ENCODE results near the gene ACAA1. TPM values are rescaled to one million over a fixed set of nuclear protein-coding genes. Genes with fewer than 3 reads are reported as not detected.

Gene ACAA1
- total and polyA plus RNA-seq, 4 donors = 220 to 410 (median 340) TPM

DNA sequence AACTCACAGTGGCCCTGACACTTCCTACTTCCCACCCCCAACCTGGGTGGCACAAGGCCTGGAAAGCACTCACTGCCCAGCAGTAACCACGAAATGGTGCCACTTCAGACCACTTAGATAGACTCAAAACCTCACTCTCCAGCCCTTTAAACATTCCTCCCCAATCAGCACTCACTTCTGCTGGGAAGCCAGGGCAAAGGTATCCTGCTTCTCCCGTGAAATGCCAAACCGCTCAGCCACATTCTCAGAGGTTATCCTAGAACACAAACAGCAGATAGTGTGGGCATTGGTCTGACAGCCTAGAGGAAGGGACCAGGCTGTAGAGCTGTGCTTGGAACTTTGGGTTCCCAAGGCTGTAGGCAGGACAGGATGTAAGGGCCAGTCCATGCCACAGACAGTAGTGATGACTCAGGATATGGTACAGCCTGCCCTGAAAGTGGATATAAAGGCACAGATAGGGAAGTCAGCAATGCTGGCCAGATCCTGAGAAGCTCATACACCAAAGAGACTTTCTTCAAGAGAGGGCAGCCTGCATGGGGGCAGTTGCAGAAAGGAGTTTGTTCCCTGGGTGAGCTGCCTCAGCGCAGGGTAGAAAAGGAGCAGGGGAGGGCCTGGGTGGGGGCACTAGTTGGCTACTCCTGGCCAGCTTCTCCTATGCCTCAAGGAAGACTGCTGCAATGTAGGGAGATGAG, 9.2 kb downstream of the ACAA1 start:
- DNase-seq (ENCODE audit: low spot score) = peak; percentile 26
- H3K9ac ChIP-seq (ENCODE audit: low read depth in 1 of 2, low read length in 2 of 2) = no peak overlapping the region
- WGBS = 64% methylated on average over 4 of the region's 4 CpGs
- H3K4me1 ChIP-seq (ENCODE audit: control insufficient read depth in 4 of 4, insufficient read depth in 4 of 4, low read length in 3 of 4) = peaks cover 21 to 96% (median 77%) of the 10 kb centered on the region in 4 donors
- TF ChIP-seq JUND (IDR thresholded peaks at IDR 0.05) (no peak), HNF4A (conservative IDR thresholded peaks at IDR 0.05) (peak in 1 of 2 donors; percentile 12)
- peaks cover 23 to 63% (median 53%) of the 10 kb centered on the region in 4 donors for H3K36me3 ChIP-seq (ENCODE audit: control insufficient read depth in 4 of 4, insufficient read depth in 3 of 4, low read depth in 1 of 4, low read length in 3 of 4)
- H3K4me3 ChIP-seq (ENCODE audit: low read depth in 1 of 3, low read length in 3 of 3) = no peak overlapping the region
- no peaks in the 10 kb centered on the region for H3K27me3 ChIP-seq (ENCODE audit: control insufficient read depth in 4 of 4, insufficient read depth in 4 of 4, low read length in 3 of 4)
- H3K9me3 ChIP-seq (ENCODE audit: control insufficient read depth in 4 of 4, low read length in 3 of 4) = no peaks in the 10 kb centered on the region
- H3K27ac ChIP-seq (ENCODE audit: low read depth in 1 of 2, low read length in 2 of 2) = peak overlapping the region in 1 of 2 donors; percentile 16

GRCh38 chr3:38126121-38126892, 10.6 kb downstream of the ACAA1 start:
- WGBS = 94% methylated on average over 6 of the region's 6 CpGs
- peak; percentile 33 for DNase-seq (ENCODE audit: low spot score)
- Histone ChIP-seq H3K4me3 (ENCODE audit: low read depth in 1 of 3, low read length in 3 of 3) (no peak overlapping the region), H3K4me1 (ENCODE audit: control insufficient read depth in 4 of 4, insufficient read depth in 4 of 4, low read length in 3 of 4) (peaks cover 12 to 96% (median 77%) of the 10 kb centered on the region in 4 donors), H3K27ac (ENCODE audit: low read depth in 1 of 2, low read length in 2 of 2) (peak overlapping the region in 1 of 2 donors; percentile 27), H3K9ac (ENCODE audit: low read depth in 1 of 2, low read length in 2 of 2) (no peak overlapping the region), H3K36me3 (ENCODE audit: control insufficient read depth in 4 of 4, insufficient read depth in 3 of 4, low read depth in 1 of 4, low read length in 3 of 4) (peaks cover 28 to 65% (median 59%) of the 10 kb centered on the region in 4 donors), H3K9me3 (ENCODE audit: control insufficient read depth in 4 of 4, low read length in 3 of 4) (no peaks in the 10 kb centered on the region), H3K27me3 (ENCODE audit: control insufficient read depth in 4 of 4, insufficient read depth in 4 of 4, low read length in 3 of 4) (no peaks in the 10 kb centered on the region)
- no peak for TF ChIP-seq HNF4A (conservative IDR thresholded peaks at IDR 0.05)
- no peak for TF ChIP-seq RXRA (IDR thresholded peaks at IDR 0.05)
- TF ChIP-seq, protein P1, sequence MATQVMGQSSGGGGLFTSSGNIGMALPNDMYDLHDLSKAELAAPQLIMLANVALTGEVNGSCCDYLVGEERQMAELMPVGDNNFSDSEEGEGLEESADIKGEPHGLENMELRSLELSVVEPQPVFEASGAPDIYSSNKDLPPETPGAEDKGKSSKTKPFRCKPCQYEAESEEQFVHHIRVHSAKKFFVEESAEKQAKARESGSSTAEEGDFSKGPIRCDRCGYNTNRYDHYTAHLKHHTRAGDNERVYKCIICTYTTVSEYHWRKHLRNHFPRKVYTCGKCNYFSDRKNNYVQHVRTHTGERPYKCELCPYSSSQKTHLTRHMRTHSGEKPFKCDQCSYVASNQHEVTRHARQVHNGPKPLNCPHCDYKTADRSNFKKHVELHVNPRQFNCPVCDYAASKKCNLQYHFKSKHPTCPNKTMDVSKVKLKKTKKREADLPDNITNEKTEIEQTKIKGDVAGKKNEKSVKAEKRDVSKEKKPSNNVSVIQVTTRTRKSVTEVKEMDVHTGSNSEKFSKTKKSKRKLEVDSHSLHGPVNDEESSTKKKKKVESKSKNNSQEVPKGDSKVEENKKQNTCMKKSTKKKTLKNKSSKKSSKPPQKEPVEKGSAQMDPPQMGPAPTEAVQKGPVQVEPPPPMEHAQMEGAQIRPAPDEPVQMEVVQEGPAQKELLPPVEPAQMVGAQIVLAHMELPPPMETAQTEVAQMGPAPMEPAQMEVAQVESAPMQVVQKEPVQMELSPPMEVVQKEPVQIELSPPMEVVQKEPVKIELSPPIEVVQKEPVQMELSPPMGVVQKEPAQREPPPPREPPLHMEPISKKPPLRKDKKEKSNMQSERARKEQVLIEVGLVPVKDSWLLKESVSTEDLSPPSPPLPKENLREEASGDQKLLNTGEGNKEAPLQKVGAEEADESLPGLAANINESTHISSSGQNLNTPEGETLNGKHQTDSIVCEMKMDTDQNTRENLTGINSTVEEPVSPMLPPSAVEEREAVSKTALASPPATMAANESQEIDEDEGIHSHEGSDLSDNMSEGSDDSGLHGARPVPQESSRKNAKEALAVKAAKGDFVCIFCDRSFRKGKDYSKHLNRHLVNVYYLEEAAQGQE (IDR thresholded peaks at IDR 0.05) = peak; percentile 97

DNA sequence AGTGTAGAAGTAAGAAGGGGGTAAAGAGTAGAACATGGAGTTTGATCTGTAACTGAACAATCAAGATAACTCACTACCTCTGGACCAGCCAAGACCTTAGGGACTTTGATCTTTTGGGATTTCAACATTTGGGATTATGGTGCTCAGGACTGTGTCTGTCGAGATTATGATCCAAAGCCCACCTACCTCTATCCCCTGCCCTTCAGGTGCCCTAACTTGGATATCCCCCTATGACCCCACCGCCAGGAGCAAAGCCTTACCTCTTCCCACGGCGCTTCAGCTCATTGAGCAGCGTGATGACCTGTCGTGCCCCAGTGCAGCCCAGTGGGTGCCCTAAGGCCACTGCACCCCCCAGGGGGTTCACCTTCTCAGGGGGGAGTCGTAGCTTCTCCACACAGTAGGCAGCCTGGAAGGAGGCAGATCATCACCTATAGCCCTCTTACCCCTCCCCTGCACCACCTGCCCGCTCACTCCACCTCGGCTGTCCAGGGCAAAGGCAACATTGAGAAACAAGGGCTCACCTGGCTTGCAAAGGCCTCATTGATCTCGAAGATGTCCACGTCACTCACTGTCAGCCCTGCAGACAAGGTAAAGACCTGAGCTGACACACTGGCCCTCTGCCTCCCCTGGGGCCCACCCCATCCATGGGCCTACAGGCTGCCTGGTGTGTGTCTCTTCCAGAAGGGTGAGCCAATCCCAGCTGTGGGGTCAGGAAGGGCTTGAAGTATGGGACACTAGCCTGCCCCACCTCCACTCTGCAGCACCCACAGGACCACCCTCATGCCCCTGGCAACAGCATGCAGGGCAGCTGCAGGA, 11.4 kb downstream of the ACAA1 start:
- Histone ChIP-seq H3K36me3 (ENCODE audit: control insufficient read depth in 4 of 4, insufficient read depth in 3 of 4, low read depth in 1 of 4, low read length in 3 of 4) (peaks cover 31 to 68% (median 65%) of the 10 kb centered on the region in 4 donors), H3K9me3 (ENCODE audit: control insufficient read depth in 4 of 4, low read length in 3 of 4) (no peaks in the 10 kb centered on the region), H3K9ac (ENCODE audit: low read depth in 1 of 2, low read length in 2 of 2) (no peak overlapping the region), H3K27ac (ENCODE audit: low read depth in 1 of 2, low read length in 2 of 2) (peak overlapping the region; percentile 66 to 84), H3K27me3 (ENCODE audit: control insufficient read depth in 4 of 4, insufficient read depth in 4 of 4, low read length in 3 of 4) (no peaks in the 10 kb centered on the region), H3K4me3 (ENCODE audit: low read depth in 1 of 3, low read length in 3 of 3) (no peak overlapping the region), H3K4me1 (ENCODE audit: control insufficient read depth in 4 of 4, insufficient read depth in 4 of 4, low read length in 3 of 4) (peaks cover 7 to 94% (median 73%) of the 10 kb centered on the region in 4 donors)
- WGBS = 45% methylated on average over 11 of the region's 11 CpGs
- peak; percentile 51 for DNase-seq (ENCODE audit: low spot score)
- TF ChIP-seq HNF4G (IDR thresholded peaks at IDR 0.05) = peak; percentile 62
- TF ChIP-seq, protein P2, sequence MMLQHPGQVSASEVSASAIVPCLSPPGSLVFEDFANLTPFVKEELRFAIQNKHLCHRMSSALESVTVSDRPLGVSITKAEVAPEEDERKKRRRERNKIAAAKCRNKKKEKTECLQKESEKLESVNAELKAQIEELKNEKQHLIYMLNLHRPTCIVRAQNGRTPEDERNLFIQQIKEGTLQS (IDR thresholded peaks at IDR 0.05) = no peak
- TF ChIP-seq, protein P3, sequence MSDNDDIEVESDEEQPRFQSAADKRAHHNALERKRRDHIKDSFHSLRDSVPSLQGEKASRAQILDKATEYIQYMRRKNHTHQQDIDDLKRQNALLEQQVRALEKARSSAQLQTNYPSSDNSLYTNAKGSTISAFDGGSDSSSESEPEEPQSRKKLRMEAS (IDR thresholded peaks at IDR 0.05) = peak; percentile 79
- peak; percentile 82 to 87 for TF ChIP-seq HNF4A (conservative IDR thresholded peaks at IDR 0.05)
- TF ChIP-seq NR2F2 (IDR thresholded peaks at IDR 0.05) = no peak
- TF ChIP-seq GABPA (IDR thresholded peaks at IDR 0.05 in 1 of 2, conservative IDR thresholded peaks at IDR 0.05 in 1 of 2) = no peak
- TF ChIP-seq, protein P1 (IDR thresholded peaks at IDR 0.05) = no peak
- TF ChIP-seq TAF1 (conservative IDR thresholded peaks at IDR 0.05) = no peak
- TF ChIP-seq, protein P4, sequence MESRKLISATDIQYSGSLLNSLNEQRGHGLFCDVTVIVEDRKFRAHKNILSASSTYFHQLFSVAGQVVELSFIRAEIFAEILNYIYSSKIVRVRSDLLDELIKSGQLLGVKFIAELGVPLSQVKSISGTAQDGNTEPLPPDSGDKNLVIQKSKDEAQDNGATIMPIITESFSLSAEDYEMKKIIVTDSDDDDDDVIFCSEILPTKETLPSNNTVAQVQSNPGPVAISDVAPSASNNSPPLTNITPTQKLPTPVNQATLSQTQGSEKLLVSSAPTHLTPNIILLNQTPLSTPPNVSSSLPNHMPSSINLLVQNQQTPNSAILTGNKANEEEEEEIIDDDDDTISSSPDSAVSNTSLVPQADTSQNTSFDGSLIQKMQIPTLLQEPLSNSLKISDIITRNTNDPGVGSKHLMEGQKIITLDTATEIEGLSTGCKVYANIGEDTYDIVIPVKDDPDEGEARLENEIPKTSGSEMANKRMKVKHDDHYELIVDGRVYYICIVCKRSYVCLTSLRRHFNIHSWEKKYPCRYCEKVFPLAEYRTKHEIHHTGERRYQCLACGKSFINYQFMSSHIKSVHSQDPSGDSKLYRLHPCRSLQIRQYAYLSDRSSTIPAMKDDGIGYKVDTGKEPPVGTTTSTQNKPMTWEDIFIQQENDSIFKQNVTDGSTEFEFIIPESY (IDR thresholded peaks at IDR 0.05) = peak; percentile 41

Data from liver (tissue), 9 donors.